Activated CD4-positive, alpha-beta T cell treated with anti-CD3 and anti-CD28 coated beads, Interleukin-2, amount 50 U/mL, for 16 hours (primary cell): ENCODE data around the gene ME3.

ENCODE experiments used
- DNase-seq: peaks from one replicate; pipeline ENCODE4 v3.0.0-alpha.2; 2020

Gene ME3

DNA sequence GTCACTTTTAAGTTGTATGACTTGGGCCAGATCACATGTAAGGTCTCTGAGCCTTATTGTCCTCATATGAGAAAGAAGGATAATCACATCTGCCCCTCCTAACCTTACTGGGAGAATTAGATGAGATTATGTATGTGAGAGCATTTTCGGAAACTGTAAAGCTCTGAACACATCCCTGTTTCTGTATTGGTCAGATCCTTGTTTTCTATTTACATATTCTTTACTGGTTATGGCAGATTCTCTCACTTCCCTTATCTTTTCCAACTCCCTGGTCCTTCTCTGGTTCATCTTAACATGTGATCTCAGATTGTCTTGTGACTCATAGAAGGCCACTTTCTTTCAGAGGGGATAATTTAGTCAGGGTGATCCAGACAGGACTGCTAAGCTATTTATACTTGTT, 255.9 kb downstream of the ME3 start:
- DNase-seq, result no peak

DNA sequence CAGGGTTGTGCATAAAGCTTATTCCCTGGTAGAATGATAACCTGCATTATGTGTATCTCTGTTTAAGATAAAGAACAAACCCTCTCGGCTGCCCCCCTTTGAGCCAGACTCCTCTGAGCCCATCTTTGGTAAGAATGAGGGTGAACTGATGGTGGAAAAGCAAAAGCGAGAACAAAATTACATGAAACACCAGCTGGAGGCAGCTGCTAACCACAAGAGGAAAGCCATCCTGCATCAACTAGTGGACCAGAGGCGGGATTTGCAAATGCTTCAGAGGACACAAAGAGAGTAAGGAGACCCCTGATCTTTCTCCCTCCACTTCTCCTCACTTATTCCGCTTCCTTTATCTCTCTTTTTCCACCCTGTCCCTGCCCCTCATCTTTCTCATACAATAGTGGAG, 257.4 kb downstream of the ME3 start:
- DNase-seq, result no peak

DNA sequence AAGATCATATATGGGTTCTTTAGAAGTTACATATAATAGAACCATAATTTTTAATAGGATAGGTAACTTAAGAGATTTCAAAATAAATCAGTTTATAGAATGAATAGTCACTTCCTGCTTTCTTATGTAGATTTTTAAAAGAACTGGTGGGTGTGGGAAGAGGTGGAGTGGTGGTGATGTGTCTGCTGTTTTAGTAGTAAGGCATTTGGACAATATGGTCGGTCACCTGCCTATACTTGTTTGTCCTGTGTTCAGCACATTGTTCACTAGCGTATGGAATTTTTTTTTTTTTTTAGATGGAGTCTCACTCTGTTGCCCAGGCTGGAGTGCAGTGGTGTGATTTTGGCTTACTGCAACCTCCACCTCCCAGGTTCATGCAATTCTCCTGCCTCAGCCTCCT, 258.4 kb downstream of the ME3 start:
- DNase-seq, result no peak

GRCh38 chr11:86408845-86409244, 263.6 kb downstream of the ME3 start:
- no peak for DNase-seq

GRCh38 chr11:86403458-86403857, 269.0 kb downstream of the ME3 start:
- no peak for DNase-seq

DNA sequence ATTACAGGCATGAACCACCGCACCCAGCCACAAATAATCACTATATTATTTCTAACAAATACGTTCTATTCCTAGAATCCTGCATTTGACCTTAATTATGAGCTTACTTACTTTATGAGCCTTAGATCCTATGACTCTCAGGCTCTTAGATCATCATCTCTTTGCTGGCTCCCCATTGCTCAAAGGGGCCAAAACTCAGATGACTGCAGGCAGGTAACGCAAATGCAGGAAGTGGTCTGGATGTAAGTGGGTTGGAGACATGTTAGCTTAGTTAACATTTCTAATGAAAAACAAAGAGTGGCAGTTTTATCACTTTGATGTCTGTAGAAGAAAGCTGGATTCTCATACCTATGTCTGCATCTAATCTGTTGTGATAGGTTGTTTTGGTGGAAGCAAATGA, 274.3 kb downstream of the ME3 start:
- no peak for DNase-seq

- DNase-seq, result no peak
Observed at GRCh38 chr11:86397351-86397750, 275.1 kb downstream of the ME3 start.

- DNase-seq, result no peak
Observed at GRCh38 chr11:86396396-86396795, 276.0 kb downstream of the ME3 start.

DNA sequence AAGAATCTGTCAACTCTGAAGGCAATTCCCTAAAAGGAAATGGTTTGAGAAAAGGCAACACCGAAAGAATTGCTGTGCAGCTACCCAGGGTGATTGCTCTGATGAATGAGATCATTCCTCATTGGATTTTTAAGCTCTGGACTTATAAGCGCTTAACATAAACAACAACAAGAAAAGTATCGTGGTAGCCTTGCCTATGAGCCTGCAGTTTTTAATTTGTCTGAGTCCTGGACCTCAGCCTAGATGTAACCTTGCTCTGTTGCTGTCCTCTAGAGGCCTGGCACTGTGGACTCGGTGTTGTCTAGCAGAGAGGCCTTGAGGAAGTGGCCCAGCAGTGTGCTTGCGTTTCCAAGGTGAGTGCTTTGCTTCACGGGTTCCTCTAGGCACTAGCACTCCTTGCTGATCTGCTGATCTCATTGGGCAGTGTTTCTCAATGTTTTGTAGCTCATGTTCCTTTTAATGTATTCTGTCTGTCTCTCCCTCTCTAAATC, 277.3 kb downstream of the ME3 start:
- DNase-seq, result no peak
